ENCODE results near the gene PHKA2.
"Not testable (repeated sequence)": the region's sequence is repeated elsewhere in the genome, so short reads cannot be mapped to it uniquely, and the experiment has no call there.

The PHKA2 gene

GRCh38 chrX:18983666-18984380 lies at the start of gene PHKA2:
Gene PHKA2 (minus strand): TSS chrX:18984114. CDS start chrX:18983932, 182 bp downstream.
- peak within 1 kb of the TSS; percentile 72 to 75 for H3K9ac ChIP-seq (ENCODE audit: low read length in 2 of 2)
- H3K4me3 ChIP-seq (ENCODE audit: low read length in 2 of 2) = peak within 1 kb of the TSS; percentile 72 to 76
- no peaks in the 10 kb centered on the region for H3K9me3 ChIP-seq (ENCODE audit: control insufficient read depth in 2 of 2, low read length in 2 of 2)
- H3K36me3 ChIP-seq (ENCODE audit: control insufficient read depth in 2 of 2, insufficient read depth in 2 of 2, low read length in 2 of 2) = no peaks in the 10 kb centered on the region
- peak within 1 kb of the TSS; percentile 58 for H3K27ac ChIP-seq (ENCODE audit: low read length)
- peaks cover 0 to 3% of the 10 kb centered on the region in 2 donors for H3K27me3 ChIP-seq (ENCODE audit: control insufficient read depth in 1 of 2, insufficient read depth in 2 of 2, low read length in 2 of 2)
- peaks cover 9% of the 10 kb centered on the region for H3K4me1 ChIP-seq (ENCODE audit: control insufficient read depth, insufficient read depth, low read length)

GRCh38 chrX:19030805-19031204 lies 46.9 kb upstream of the PHKA2 start:
- no peaks in the 10 kb centered on the region for H3K36me3 ChIP-seq (ENCODE audit: control insufficient read depth in 2 of 2, insufficient read depth in 2 of 2, low read length in 2 of 2)
- H3K4me3 ChIP-seq (ENCODE audit: low read length in 2 of 2) = no peak overlapping the region
- H3K9ac ChIP-seq (ENCODE audit: low read length in 2 of 2) = no peak overlapping the region
- no peaks in the 10 kb centered on the region for H3K27me3 ChIP-seq (ENCODE audit: control insufficient read depth in 1 of 2, insufficient read depth in 2 of 2, low read length in 2 of 2)
- H3K27ac ChIP-seq (ENCODE audit: low read length) = no peak overlapping the region
- H3K4me1 ChIP-seq (ENCODE audit: control insufficient read depth, insufficient read depth, low read length) = no peaks in the 10 kb centered on the region
- H3K9me3 ChIP-seq (ENCODE audit: control insufficient read depth in 2 of 2, low read length in 2 of 2) = peaks cover 0 to 2% of the 10 kb centered on the region in 2 donors

- no peak overlapping the region for H3K9ac ChIP-seq (ENCODE audit: low read length in 2 of 2)
- H3K9me3 ChIP-seq (ENCODE audit: control insufficient read depth in 2 of 2, low read length in 2 of 2) = peaks cover 0 to 2% of the 10 kb centered on the region in 2 donors
- no peaks in the 10 kb centered on the region for H3K4me1 ChIP-seq (ENCODE audit: control insufficient read depth, insufficient read depth, low read length)
- no peaks in the 10 kb centered on the region for H3K36me3 ChIP-seq (ENCODE audit: control insufficient read depth in 2 of 2, insufficient read depth in 2 of 2, low read length in 2 of 2)
- no peak overlapping the region for H3K4me3 ChIP-seq (ENCODE audit: low read length in 2 of 2)
- H3K27me3 ChIP-seq (ENCODE audit: control insufficient read depth in 1 of 2, insufficient read depth in 2 of 2, low read length in 2 of 2) = peaks cover 0 to 2% of the 10 kb centered on the region in 2 donors
- H3K27ac ChIP-seq (ENCODE audit: low read length) = no peak overlapping the region
These were observed 44.6 kb upstream of the PHKA2 start for GRCh38 chrX:19028560-19028959.

GRCh38 chrX:19024366-19024765 lies 40.5 kb upstream of the PHKA2 start:
- Histone ChIP-seq H3K27me3 (ENCODE audit: control insufficient read depth in 1 of 2, insufficient read depth in 2 of 2, low read length in 2 of 2) (peaks cover 0 to 4% of the 10 kb centered on the region in 2 donors), H3K4me1 (ENCODE audit: control insufficient read depth, insufficient read depth, low read length) (no peaks in the 10 kb centered on the region), H3K9me3 (ENCODE audit: control insufficient read depth in 2 of 2, low read length in 2 of 2) (peaks cover 0 to 2% of the 10 kb centered on the region in 2 donors), H3K27ac (ENCODE audit: low read length) (no peak overlapping the region), H3K36me3 (ENCODE audit: control insufficient read depth in 2 of 2, insufficient read depth in 2 of 2, low read length in 2 of 2) (no peaks in the 10 kb centered on the region), H3K9ac (ENCODE audit: low read length in 2 of 2) (no peak overlapping the region), H3K4me3 (ENCODE audit: low read length in 2 of 2) (no peak overlapping the region)

- Histone ChIP-seq H3K27me3 (ENCODE audit: control insufficient read depth in 1 of 2, insufficient read depth in 2 of 2, low read length in 2 of 2) (peaks cover 0 to 4% of the 10 kb centered on the region in 2 donors), H3K4me1 (ENCODE audit: control insufficient read depth, insufficient read depth, low read length) (no peaks in the 10 kb centered on the region), H3K9ac (ENCODE audit: low read length in 2 of 2) (no peak overlapping the region), H3K4me3 (ENCODE audit: low read length in 2 of 2) (no peak overlapping the region), H3K9me3 (ENCODE audit: control insufficient read depth in 2 of 2, low read length in 2 of 2) (no peaks in the 10 kb centered on the region), H3K27ac (ENCODE audit: low read length) (no peak overlapping the region), H3K36me3 (ENCODE audit: control insufficient read depth in 2 of 2, insufficient read depth in 2 of 2, low read length in 2 of 2) (no peaks in the 10 kb centered on the region)
These were observed 36.1 kb upstream of the PHKA2 start for GRCh38 chrX:19019996-19020395.

GRCh38 chrX:19017271-19017670 lies 33.4 kb upstream of the PHKA2 start:
- no peak overlapping the region for H3K27ac ChIP-seq (ENCODE audit: low read length)
- H3K9ac ChIP-seq (ENCODE audit: low read length in 2 of 2) = no peak overlapping the region
- no peak overlapping the region for H3K4me3 ChIP-seq (ENCODE audit: low read length in 2 of 2)
- H3K36me3 ChIP-seq (ENCODE audit: control insufficient read depth in 2 of 2, insufficient read depth in 2 of 2, low read length in 2 of 2) = no peaks in the 10 kb centered on the region
- no peaks in the 10 kb centered on the region for H3K4me1 ChIP-seq (ENCODE audit: control insufficient read depth, insufficient read depth, low read length)
- H3K9me3 ChIP-seq (ENCODE audit: control insufficient read depth in 2 of 2, low read length in 2 of 2) = no peaks in the 10 kb centered on the region
- no peaks in the 10 kb centered on the region for H3K27me3 ChIP-seq (ENCODE audit: control insufficient read depth in 1 of 2, insufficient read depth in 2 of 2, low read length in 2 of 2)

- H3K27ac ChIP-seq (ENCODE audit: low read length); H3K9ac ChIP-seq (ENCODE audit: low read length in 2 of 2); H3K36me3 ChIP-seq (ENCODE audit: control insufficient read depth in 2 of 2, insufficient read depth in 2 of 2, low read length in 2 of 2); H3K4me1 ChIP-seq (ENCODE audit: control insufficient read depth, insufficient read depth, low read length); H3K4me3 ChIP-seq (ENCODE audit: low read length in 2 of 2); H3K27me3 ChIP-seq (ENCODE audit: control insufficient read depth in 1 of 2, insufficient read depth in 2 of 2, low read length in 2 of 2); H3K9me3 ChIP-seq (ENCODE audit: control insufficient read depth in 2 of 2, low read length in 2 of 2): not testable (repeated sequence)
These were observed 32.7 kb upstream of the PHKA2 start for GRCh38 chrX:19016614-19017013.

- Histone ChIP-seq H3K36me3 (ENCODE audit: control insufficient read depth in 2 of 2, insufficient read depth in 2 of 2, low read length in 2 of 2) (no peaks in the 10 kb centered on the region), H3K27ac (ENCODE audit: low read length) (no peak overlapping the region), H3K9me3 (ENCODE audit: control insufficient read depth in 2 of 2, low read length in 2 of 2) (no peaks in the 10 kb centered on the region), H3K9ac (ENCODE audit: low read length in 2 of 2) (no peak overlapping the region), H3K4me3 (ENCODE audit: low read length in 2 of 2) (no peak overlapping the region), H3K4me1 (ENCODE audit: control insufficient read depth, insufficient read depth, low read length) (no peaks in the 10 kb centered on the region), H3K27me3 (ENCODE audit: control insufficient read depth in 1 of 2, insufficient read depth in 2 of 2, low read length in 2 of 2) (peaks cover 0 to 2% of the 10 kb centered on the region in 2 donors)
These were observed 24.0 kb upstream of the PHKA2 start for GRCh38 chrX:19007868-19008267.

GRCh38 chrX:19007011-19007410 lies 23.1 kb upstream of the PHKA2 start:
- no peaks in the 10 kb centered on the region for H3K36me3 ChIP-seq (ENCODE audit: control insufficient read depth in 2 of 2, insufficient read depth in 2 of 2, low read length in 2 of 2)
- no peaks in the 10 kb centered on the region for H3K4me1 ChIP-seq (ENCODE audit: control insufficient read depth, insufficient read depth, low read length)
- H3K27me3 ChIP-seq (ENCODE audit: control insufficient read depth in 1 of 2, insufficient read depth in 2 of 2, low read length in 2 of 2) = peaks cover 0 to 2% of the 10 kb centered on the region in 2 donors
- H3K9ac ChIP-seq (ENCODE audit: low read length in 2 of 2) = no peak overlapping the region
- no peak overlapping the region for H3K4me3 ChIP-seq (ENCODE audit: low read length in 2 of 2)
- no peak overlapping the region for H3K27ac ChIP-seq (ENCODE audit: low read length)
- no peaks in the 10 kb centered on the region for H3K9me3 ChIP-seq (ENCODE audit: control insufficient read depth in 2 of 2, low read length in 2 of 2)

GRCh38 chrX:19005909-19006308 lies 22.0 kb upstream of the PHKA2 start:
- no peak overlapping the region for H3K27ac ChIP-seq (ENCODE audit: low read length)
- H3K36me3 ChIP-seq (ENCODE audit: control insufficient read depth in 2 of 2, insufficient read depth in 2 of 2, low read length in 2 of 2) = no peaks in the 10 kb centered on the region
- no peaks in the 10 kb centered on the region for H3K4me1 ChIP-seq (ENCODE audit: control insufficient read depth, insufficient read depth, low read length)

GRCh38 chrX:19003756-19004155 lies 19.8 kb upstream of the PHKA2 start:
- H3K4me3 ChIP-seq (ENCODE audit: low read length in 2 of 2) = no peak overlapping the region
- no peaks in the 10 kb centered on the region for H3K4me1 ChIP-seq (ENCODE audit: control insufficient read depth, insufficient read depth, low read length)
- no peaks in the 10 kb centered on the region for H3K9me3 ChIP-seq (ENCODE audit: control insufficient read depth in 2 of 2, low read length in 2 of 2)
- H3K27ac ChIP-seq (ENCODE audit: low read length) = no peak overlapping the region
- peaks cover 0 to 2% of the 10 kb centered on the region in 2 donors for H3K27me3 ChIP-seq (ENCODE audit: control insufficient read depth in 1 of 2, insufficient read depth in 2 of 2, low read length in 2 of 2)
- H3K36me3 ChIP-seq (ENCODE audit: control insufficient read depth in 2 of 2, insufficient read depth in 2 of 2, low read length in 2 of 2) = no peaks in the 10 kb centered on the region
- no peak overlapping the region for H3K9ac ChIP-seq (ENCODE audit: low read length in 2 of 2)

More at GRCh38 chrX:19005909-19006308, 22.0 kb upstream of the PHKA2 start:
- Histone ChIP-seq H3K9me3 (ENCODE audit: control insufficient read depth in 2 of 2, low read length in 2 of 2) (no peaks in the 10 kb centered on the region), H3K27me3 (ENCODE audit: control insufficient read depth in 1 of 2, insufficient read depth in 2 of 2, low read length in 2 of 2) (peaks cover 0 to 2% of the 10 kb centered on the region in 2 donors), H3K9ac (ENCODE audit: low read length in 2 of 2) (no peak overlapping the region), H3K4me3 (ENCODE audit: low read length in 2 of 2) (no peak overlapping the region)
